Activated effector memory CD4-positive, alpha-beta T cell treated with anti-CD3 and anti-CD28 coated beads, Interleukin-2, amount 50 U/mL, for 16 hours (primary cell): ENCODE data around the gene CHRDL2.
A peak's percentile ranks its signal among the peaks of the same experiment; 100 is the strongest.

ENCODE experiments used
- DNase-seq: peaks from one replicate; pipeline ENCODE4 v3.0.0-alpha.2; 2020

Gene CHRDL2

DNA sequence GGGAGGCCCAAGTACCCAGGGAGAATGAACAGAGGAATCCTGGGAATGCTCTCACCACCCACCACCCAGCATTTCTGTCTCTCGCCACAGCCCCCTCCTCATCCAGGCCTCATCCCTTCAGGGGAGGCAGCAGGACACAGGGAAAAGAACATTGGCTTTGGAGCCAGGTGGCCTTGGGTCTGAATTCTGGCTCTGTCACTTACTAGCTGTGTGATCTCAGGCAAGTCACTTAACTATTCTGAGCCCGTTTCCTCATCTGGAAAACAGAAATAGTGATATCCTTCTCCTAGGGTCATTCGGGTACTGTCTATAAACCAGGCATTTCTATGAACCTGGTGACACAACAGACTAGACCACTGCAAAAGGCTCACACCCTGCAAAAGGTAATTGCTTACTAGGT, 22.1 kb downstream of the CHRDL2 start:
- DNase-seq = no peak

DNA sequence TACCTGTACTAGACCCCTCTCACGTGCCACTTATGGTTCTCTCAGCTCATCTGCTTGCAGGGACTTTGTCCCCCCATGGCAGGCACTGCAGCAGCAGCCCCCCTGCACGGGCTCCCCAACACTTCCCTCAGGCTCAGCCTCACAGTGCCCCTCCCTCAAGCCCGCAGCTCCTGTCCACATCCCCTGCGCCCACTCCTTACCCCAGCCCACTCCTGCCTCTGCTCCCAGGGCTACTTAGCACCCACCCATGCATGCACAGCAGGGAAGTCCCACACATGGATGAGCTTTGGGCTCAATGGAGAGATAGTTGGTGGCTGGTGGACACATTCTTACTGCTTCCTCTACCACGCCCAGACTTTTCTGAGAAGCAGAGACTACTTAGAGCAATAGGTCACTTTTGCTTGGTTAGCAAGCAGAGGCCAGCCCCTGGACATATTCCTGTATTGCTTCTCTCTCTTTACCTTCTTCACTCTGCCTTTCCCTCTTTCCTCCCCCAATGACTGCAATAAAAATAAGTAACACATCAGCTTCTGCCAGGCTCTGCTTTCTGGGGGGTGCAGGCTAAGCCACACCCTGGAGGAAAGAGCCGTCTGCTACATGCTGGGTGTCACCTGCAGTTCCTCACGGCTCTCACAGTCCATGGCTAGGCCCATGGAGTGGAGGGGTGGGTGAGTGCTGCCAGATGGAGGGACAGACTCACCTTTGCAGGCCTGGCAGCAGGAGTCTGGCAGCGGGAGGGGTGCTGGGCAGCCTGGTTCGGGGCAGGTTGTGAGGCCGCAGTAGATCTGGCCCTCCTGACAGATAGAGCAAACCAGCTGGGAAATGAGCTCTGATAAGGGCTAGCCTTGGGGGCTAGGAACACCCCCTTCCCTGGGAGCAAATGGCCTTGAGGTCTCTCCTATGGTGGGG, 23.4 kb downstream of the CHRDL2 start:
- no peak for DNase-seq

DNA sequence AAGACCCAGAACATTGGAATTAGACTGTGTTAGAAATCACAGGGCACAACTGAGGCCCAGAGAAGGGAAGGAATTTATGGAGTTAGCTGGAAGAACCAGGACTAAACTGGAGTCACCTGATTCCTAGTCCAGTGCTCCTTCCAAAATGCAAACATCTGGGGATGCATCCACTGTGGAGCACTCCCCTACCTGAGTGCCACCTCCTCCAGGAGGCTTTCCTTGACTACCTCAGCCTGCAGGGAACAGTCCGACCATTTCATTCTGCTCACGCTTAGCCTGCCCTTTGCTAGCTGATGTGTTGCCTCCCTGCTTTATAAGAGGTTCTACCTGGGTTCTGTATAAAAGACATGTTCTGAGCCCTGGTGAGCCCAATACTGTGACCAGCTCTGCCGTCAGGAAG, 24.0 kb downstream of the CHRDL2 start:
- DNase-seq = no peak

DNA sequence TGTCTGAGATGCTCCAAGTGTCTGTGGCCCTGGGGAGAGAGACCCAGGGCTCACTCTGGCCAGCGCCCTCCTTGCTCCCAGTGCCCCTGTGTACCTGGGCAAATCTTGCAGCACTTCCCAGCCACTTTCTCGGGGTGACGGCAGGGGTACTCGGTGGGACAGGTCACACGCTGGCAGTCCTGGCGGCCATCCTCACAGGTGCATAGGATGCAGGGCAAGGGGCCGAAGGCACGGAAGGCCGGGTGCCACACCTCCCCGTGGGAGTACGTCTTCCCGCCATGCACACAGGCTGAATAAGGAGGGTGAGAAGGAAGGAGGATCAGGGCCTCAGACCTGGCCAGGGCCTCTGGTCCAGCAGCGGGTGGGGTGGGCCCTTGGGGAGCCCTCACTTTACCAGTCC, 28.0 kb downstream of the CHRDL2 start:
- DNase-seq = no peak

DNA sequence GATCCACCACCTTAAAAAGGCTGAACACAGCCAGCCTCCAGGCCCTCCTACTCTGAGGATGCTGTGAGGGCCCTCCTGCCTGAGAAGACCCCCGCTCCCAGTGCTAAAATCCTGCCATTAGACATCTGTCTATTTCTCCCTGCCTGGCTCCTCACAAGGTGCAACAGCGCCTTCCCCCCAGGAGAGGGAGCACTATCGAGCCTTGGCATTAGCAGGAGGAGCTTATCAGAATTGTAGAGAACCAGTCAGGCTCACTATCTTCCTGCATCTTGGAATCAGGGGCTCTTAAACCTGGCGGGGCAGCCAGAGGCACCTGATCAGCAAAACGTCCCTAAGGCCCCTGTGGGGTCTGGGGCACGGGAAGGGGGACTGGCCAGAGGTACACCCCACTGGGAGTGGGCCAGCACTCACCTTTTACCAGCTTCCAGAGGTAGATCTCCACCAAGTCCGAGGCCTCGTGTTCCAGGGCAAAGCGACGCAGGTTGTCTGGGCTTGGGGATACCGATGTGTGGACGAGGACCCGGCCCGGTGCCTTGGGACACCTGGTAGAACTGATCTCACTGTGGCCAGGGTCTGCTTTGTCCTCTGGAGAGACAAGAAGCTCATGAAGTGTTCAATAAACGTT, 28.7 kb downstream of the CHRDL2 start:
- DNase-seq = peak; percentile 82

DNA sequence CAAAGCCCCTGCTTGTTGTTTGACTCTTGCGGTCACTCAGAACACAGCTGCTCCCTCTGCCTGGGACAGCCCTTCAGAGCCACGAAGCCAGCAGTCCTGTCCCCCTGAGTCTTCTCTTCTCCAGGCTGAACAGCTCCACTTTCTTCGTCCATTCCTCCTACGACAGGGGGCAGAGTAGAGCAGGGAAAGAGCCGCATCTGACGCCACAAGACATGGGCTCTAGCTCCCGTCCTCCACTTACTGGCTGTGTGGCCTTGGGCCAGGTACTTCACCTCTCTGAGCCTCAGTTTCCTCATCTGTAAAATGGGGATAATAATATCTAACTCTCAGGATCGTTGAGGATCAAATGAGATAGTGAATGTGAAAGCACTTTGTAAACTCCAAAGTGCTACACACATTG, 29.9 kb downstream of the CHRDL2 start:
- no peak for DNase-seq

DNA sequence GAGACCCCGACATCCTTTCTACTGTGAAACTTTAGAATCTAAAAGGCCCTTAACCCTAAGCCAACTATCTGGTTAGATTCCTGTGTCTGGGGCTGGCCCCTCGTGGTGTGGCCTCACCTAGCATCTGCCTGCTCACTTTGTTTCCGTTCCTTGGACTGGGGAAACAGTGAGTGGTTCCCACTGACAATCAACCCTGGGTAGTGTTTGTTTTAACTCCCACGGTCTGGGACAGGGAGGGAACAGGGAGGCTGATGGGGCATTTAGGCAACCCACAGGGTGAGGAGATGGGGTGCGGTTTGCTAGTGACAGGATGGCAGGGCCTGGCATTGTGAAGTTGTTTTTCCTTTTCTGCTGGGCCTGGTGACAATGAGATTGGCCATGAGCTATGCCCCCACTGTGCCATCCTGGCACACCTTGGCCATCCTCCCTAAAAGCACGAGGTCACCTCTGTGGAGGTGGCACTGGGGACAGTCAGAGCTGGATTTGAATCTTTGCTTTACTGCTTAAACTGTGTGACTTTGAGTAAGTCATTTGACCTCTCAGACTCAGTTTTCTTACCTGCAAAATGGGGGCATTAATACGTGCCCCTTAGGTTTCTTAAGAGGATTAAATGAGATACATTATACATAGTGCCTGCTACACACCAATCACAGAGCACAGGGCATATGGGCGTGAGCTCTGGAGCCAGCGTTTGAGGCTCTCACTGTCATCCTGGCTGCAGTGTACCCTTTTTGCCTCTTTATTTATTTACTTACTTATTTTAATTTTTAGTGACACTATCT, 31.4 kb downstream of the CHRDL2 start:
- DNase-seq = no peak

DNA sequence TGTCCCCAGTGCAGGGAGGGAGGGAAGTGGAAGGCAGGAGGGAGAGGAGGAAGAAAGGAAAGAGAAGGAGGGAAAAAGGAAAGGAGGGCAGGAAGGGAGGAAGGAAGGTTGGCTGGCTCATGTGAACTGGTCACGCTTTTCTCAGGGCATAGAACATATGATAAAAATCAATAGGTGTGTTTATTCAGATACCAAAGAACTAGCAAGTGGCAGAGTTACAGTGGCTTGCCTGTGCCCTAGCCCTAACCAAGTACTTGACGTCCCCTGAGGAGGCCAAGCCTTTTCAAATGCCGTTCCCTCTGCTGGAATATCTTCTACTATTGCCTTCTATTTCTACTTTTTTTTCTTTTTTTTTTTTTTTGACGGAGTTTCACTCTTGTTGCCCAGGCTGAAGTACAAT, 33.5 kb downstream of the CHRDL2 start:
- DNase-seq = no peak

DNA sequence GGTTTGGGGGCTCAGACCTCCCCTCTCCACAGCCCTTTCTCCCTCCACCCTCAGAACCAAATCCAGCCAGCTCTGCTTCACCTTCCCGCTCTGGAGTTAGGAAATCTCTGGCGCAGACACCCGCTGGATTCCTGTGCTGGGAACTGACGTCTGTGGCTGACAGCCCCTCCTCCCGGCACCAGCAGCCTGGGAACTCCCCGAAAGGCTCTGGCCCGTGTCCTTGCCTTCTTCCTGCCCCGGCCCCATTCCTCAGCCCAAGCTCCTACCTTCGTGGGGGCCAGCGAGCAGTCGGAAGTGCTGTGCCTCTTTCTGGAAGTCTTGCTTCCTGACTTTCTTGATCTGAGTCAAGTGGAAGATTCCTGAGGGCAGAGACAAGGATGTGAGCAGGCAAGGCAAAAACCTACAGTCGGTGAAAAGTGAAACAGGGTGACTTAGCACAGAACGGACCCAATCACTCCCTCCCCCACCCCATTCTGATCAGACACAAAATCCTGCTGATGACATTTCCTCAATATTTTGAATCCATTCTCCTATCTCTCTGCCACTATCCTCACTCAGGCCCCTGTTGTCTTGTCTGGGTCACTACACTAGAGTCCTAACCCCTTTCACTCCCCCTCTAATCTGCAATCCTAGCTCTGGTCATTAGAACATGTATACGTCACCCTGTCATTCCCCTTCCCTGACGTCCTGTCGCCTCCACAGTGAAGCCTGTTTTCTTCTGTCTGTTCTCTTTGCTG, 34.1 kb downstream of the CHRDL2 start:
- no peak for DNase-seq

DNA sequence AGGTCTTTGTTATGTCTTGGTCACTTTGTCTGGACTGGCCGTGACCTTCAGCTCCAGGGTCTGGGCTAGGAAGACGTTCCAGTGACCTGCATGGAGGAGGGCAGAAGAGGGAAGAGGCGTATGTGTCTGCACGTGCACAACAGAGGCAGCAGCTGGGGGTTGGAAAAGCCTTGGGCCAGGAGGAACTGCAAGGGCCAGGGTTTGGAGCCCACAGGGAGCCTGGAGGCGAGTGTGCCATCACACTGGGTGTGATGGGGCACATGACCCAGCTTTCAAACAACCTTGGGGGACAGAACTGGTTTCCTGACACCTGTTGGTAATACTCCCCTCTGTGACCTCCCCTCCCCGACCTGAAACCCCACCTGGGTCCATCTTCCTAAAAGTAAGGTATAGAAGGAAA, 34.7 kb downstream of the CHRDL2 start:
- DNase-seq = no peak

DNA sequence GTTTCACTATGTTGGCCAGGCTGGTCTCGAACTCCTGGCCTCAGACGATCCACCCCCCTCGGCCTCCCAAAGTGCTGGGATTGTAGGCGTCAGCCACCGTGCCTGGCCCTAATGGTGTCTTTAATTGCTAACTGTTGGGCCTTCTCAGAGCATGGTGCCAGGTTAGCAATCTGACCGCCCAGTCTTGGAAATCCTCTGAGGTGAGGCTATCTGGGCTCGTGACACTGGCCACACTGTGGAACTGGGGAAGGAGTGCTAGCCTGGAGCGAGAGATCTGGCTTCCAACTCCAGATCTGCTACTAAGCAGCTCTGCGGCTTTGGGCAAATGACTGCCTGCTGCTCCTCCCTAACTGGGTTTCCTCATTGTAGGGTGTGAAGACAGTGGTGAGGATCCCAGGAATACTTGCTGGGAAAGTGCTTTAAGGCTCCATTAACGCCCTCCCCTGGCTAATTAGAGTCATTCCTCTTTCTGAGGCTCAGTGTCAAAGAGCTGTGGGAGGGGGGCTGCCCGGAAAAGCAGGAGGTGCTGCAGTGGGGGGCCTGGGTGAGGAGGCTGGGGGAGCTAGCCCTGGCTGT, 35.4 kb downstream of the CHRDL2 start:
- no peak for DNase-seq

DNA sequence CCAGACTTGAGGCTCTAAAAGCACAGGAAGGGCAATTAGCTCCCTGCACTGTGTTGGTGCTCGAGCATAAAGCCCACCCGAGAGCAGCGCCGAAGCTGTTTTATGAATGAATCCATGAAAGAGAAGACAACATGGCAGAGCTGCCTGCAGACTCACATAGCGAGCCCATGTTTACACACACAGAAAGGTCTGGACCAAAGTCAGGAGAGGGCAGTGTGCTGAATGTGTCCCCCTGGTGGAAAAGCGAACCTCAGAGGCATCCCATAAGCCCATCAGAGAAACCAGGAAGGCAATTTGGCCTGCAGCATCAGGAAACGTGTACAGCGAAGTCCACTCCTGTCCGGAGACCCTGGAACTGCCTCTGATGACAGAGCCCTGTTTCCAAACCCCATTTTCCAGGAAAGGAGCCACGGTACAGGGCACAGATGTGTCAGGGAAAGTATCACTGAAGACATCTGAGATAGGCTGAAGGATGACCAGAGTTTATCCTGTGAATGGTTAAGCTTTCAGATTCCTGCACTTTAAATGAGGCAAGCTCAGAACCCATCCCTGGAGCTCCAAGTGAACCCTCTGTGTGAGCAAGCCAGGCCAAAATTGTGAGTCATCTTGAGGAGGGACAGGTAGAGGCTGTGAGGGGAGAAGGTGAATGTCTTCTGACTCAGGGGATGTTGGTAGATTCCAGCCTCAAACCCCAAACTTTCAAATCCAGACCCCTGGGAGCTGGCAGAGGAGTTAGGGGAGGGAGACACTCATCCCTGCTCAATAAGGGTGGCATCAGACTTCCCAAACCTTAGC, 36.9 kb downstream of the CHRDL2 start:
- no peak for DNase-seq

DNA sequence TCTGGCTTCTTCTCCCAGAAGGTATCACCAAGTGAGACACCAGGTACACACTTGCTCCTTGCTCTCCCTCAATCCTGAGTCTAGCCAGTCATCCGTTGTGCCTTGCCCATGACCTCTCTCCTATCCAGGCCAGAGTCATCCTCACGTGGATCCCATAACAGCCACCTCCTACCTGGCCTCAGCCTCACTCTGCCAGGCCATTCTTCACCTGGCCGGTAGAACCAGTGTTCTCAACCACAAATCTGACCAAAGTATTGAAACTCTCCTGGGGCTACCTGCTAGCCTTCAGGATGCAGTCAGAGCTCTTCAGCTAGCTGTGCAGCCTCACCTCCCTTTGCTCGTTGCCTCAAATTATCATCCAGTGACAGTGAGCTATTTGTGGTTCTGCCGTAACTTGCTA, 37.7 kb downstream of the CHRDL2 start:
- no peak for DNase-seq

DNA sequence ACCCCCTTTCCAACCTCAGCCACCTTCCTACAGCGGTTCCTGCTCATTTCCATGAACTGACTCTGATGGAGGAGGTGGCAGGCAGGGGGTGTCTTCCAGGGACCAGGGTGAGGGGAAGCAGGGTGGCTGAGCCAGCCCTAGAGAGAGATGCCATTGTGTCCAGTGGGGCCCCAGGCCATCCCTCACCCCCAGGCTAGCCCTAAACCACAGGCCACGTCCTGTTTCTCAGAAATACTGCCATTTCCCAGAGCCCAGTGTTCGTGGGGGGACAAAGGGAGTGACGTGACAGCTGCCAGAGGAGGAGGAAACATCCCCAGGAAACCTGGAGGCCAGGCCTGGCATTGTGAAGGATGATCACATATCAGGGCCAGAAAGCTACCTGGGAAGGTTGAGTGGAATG, 39.5 kb downstream of the CHRDL2 start:
- no peak for DNase-seq

DNA sequence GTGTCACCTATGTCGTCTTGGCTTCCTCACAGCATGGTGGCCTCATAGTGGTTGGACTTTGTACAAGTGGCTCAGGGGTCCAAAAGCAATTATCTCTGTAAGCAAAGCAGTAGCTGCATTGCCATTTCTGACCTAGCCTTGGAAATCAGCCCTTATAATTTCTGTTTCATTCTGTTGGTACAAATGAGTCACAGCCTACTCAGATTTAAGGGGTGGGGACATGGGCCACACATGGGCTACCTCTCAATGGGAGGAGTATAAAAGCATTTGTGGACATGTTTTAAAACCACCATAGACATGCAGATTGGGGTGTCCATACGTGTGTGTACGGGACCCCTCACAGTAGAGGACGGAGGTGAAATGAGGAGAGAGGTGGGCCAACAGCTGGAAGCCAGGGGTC, 41.6 kb downstream of the CHRDL2 start:
- no peak for DNase-seq

DNA sequence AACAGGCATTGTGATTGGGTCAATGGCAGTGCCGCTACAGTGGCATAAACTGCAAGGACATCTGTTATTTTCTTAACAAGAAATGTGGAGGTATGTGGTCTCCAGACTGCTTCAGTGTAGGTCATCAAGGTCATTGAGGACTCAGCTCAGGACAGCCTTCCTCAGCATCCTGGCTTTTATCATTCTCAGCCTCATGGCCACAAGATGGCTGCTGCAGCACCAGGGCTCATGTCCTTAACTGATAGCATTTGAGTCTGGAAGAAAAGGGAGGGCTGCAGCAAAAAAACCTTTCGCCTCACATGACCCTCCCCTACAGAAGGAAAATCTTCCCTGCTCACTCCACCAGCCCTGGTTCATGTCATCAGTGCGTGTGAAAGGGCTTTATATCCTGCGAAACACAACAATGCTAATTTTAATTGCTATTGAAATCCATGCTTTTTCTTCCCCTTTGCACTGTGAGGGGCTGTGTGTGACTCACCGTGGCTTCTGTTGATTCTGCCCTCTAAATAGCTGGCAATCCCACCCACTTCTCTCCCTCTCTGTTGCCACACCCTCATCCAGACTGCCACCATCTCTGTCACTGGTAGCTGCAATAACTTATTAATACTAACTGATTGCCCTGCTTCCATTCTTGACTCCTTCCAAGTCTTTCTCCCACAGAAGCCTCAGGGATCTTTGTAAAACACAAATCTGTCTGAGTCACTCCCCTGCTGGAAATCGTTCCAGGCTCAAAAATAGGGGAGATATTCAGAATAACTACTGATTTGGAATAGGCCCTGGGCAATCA, 43.8 kb downstream of the CHRDL2 start:
- DNase-seq = no peak

DNA sequence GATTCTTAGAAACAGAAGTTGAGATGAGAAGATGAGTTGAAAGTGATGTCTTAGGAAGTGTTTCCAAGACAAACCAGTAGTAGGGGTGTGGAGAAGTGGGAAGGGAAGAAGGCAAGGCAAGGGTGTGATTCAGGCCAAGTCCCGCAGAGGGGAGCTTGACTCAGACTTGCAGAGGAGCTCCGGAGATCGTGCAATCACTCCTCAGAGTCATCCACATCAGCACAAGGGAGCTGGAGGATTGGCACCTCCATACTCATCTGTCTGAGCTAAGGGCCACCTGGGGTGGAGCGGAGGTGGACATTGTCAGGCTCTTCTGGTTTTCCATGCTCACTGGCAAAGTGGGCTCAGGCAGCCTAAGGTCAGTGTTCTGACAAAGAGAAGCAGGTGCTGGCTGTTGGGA, 44.4 kb downstream of the CHRDL2 start:
- DNase-seq = no peak

DNA sequence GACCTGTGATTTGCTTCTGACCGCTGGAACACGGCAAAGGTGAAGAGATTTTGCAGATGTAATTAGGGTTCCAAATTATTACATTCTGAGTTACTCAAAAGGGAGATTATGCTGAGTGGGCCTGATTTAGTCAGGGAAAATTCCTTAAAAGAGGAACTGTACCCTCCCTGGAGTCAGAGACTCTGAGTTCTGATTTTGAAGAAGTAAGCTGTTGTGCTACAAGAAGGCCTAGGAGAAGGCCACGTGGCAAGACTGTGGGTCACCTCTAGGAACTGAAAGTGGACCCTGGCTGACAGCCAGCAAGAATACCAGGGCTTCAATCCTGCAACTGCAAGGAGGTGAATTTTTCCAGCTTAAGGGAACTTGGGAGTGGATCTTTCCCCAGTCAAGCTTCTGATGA, 45.3 kb downstream of the CHRDL2 start:
- DNase-seq = no peak

DNA sequence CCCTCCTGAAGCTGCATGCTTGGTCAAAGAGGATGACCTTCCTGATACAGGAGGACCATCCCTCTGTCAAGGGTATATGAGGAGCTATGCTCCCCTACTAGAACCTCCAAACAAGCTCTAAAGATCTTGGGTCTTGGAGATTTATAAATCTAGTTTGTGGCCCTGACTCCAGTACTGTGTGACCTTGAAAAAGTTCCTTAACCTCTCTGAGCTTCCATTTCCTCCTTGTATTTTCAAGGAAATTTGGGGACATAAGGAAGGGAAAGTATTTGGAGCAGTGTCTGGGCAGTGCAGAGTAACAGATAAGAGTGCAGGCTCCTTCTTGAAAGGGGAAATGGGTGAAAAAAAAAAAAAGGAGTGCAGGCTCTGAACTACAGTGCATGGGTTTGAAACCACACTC, 45.9 kb downstream of the CHRDL2 start:
- no peak for DNase-seq

DNA sequence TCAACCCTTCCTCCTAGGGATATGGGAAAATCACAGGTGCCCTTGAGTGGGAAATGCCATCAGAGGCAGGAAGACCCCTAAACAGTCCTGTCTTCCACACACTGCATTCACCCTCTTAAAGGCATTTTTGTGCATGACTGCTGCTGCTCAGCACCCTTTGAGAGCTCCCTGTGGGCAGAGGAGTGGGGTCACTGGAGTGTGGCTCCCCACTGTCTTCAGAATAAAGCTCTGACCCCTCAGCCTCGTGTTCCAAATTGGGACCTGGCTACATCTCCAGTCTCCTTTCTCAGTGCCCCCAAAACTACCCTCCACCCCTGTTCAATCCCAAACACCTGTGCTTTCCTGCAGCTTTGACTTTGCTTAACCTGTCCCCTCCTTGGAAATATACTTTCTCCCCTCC, 46.6 kb downstream of the CHRDL2 start:
- DNase-seq = no peak

DNA sequence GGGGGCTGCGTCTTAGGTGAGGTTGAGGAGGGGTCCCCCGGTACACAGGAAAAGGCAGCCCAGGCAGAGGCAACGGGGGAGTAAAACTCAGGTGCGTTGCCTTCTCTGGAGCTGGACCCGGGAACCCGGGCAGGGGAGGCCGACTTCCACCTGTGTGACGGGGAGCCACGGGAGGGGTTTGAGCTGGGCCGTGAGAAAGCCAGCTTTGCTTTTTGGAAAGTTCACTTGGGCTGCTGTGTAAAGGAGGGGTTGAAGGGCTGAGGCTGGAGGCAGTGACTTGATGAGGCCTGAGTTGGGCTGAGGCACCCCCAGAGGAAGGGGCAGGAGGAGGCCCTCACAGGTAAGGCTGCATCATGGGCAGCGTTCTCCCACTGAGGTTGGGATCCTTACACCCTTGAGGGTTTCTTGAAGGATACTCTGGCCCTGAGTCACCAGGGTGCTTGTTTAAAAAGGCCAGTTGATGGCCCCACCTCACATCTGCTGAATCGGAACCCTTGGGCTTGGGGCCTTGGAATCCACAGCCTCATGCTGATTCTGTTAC, 47.2 kb downstream of the CHRDL2 start:
- DNase-seq = peak; percentile 49
